ENCODE measurements around the gene WWC1. TPM values are rescaled to one million over a fixed set of nuclear protein-coding genes. Genes with fewer than 3 reads are reported as not detected.

The WWC1 gene
- total and polyA plus RNA-seq, 10 of the 15 experiments (the other 5 are each of a cell fraction or from before 2014, with no cell fraction given): 0.50 to 7.8 (median 2.5) TPM

DNA sequence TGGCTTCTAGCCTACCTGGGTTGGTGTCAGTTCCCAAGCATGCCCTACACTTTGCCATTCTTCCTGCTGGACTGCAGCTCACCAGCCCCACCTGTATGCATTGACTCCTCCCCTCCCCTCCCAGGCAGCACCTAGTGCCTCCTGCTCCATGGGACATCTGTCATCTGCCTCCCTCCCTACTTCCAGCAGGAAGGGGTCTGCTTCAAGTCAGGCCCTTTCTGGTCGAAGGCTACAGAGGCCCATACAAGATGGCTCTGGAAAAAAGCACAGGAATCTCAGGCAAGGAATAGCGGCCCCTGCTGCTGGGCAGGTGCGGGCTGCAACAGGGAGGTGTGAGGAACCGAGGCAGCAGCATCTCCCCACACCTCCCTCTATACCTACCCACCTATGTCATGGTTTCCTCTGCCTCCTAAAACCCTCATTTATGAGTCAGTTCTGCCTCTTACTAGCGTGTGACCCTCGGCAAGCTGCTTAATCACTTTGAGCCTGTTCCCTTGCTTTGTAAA, 19.7 kb downstream of the WWC1 start:
- in situ Hi-C loops (cut with MboI) (no loop called here), intact Hi-C loops (cut with micrococcal nuclease; ENCODE audit: unreplicated experiment) (no loop called here)
- Histone ChIP-seq H4K20me1 (ENCODE audit: control insufficient read depth, insufficient read depth) (no peaks in the 10 kb centered on the region), H3K9ac (ENCODE audit: control insufficient read depth, insufficient read depth, low read length) (no peak overlapping the region), H3K27ac (ENCODE audit: control insufficient read depth, insufficient read depth) (no peak overlapping the region), H3K9me3 (replicated peaks; ENCODE audit: control insufficient read depth, insufficient read depth, low read length) (no peaks in the 10 kb centered on the region), H3K4me1 (ENCODE audit: control insufficient read depth, insufficient read depth, low read length) (peaks cover 14% of the 10 kb centered on the region), H2AFZ (ENCODE audit: control insufficient read depth, low read depth, low read length) (no peak overlapping the region), H3K36me3 (ENCODE audit: control insufficient read depth in 2 of 2, insufficient read depth in 2 of 2, low read length in 1 of 2) (no peaks in the 10 kb centered on the region), H3K4me2 (ENCODE audit: control insufficient read depth, insufficient read depth) (no peak overlapping the region), H3K27me3 (replicated peaks in 1 of 2; ENCODE audit: control insufficient read depth in 2 of 2, insufficient read depth in 2 of 2, low read length in 1 of 2) (no peaks in the 10 kb centered on the region), H3K4me3 (no peak overlapping the region), H3K79me2 (ENCODE audit: control insufficient read depth, insufficient read depth, low read length) (no peaks in the 10 kb centered on the region)
- FAIRE-seq (no peak), ATAC-seq (no peak), DNase-seq (ENCODE audit: low read depth, low spot score) (no peak)
- POLR2A ChIA-PET: no interaction called here
- RAD21 ChIA-PET (ENCODE audit: unreplicated experiment): no interaction called here
- no TSS peak for BruUV-seq (replicated peaks)
- WGBS (ENCODE audit: insufficient coverage, insufficient replicate concordance, low lambda C conversion rate, missing lambda C conversion rate): 55% methylated on average over 6 of the region's 6 CpGs
- CTCF ChIA-PET: no interaction called here
- SMC1A ChIA-PET (ENCODE audit: uncharacterized antibody, unreplicated experiment): no interaction called here
- TF ChIP-seq HDAC6 (IDR thresholded peaks at IDR 0.05; ENCODE audit: unreplicated experiment) (no peak), SMAD5 (IDR thresholded peaks at IDR 0.05; ENCODE audit: low read depth) (no peak), NR2F1 (conservative IDR thresholded peaks at IDR 0.05) (no peak), EZH2 (IDR thresholded peaks at IDR 0.05; ENCODE audit: borderline replicate concordance, control insufficient read depth, low read depth, low read length) (no peak), RCOR1 (conservative IDR thresholded peaks at IDR 0.05; ENCODE audit: low read depth, low read length) (no peak), ZNF384 (IDR thresholded peaks at IDR 0.05; ENCODE audit: borderline replicate concordance, low read depth, low read length) (no peak), HCFC1 (IDR thresholded peaks at IDR 0.05; ENCODE audit: low read length) (no peak), CHD4 (IDR thresholded peaks at IDR 0.05) (no peak), POLR2A (IDR thresholded peaks at IDR 0.05; ENCODE audit: low read depth, low read length) (no peak), ZNF217 (IDR thresholded peaks at IDR 0.05) (no peak), LARP7 (IDR thresholded peaks at IDR 0.05) (no peak), MEF2A (IDR thresholded peaks at IDR 0.05; ENCODE audit: insufficient read depth, low read depth, low read length) (no peak), ZZZ3 (IDR thresholded peaks at IDR 0.05; ENCODE audit: control insufficient read depth, insufficient read length, low read depth) (no peak), EP300 (IDR thresholded peaks at IDR 0.05; ENCODE audit: borderline replicate concordance in 1 of 2, control insufficient read depth in 1 of 2, low read depth in 2 of 2, low read length in 2 of 2) (no peak)
- TF ChIP-seq, protein P1, sequence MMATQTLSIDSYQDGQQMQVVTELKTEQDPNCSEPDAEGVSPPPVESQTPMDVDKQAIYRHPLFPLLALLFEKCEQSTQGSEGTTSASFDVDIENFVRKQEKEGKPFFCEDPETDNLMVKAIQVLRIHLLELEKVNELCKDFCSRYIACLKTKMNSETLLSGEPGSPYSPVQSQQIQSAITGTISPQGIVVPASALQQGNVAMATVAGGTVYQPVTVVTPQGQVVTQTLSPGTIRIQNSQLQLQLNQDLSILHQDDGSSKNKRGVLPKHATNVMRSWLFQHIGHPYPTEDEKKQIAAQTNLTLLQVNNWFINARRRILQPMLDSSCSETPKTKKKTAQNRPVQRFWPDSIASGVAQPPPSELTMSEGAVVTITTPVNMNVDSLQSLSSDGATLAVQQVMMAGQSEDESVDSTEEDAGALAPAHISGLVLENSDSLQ (IDR thresholded peaks at IDR 0.05): no peak
- TF ChIP-seq, protein P2, sequence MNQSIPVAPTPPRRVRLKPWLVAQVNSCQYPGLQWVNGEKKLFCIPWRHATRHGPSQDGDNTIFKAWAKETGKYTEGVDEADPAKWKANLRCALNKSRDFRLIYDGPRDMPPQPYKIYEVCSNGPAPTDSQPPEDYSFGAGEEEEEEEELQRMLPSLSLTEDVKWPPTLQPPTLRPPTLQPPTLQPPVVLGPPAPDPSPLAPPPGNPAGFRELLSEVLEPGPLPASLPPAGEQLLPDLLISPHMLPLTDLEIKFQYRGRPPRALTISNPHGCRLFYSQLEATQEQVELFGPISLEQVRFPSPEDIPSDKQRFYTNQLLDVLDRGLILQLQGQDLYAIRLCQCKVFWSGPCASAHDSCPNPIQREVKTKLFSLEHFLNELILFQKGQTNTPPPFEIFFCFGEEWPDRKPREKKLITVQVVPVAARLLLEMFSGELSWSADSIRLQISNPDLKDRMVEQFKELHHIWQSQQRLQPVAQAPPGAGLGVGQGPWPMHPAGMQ (IDR thresholded peaks at IDR 0.05; ENCODE audit: borderline replicate concordance): no peak
- TF ChIP-seq, protein P3, sequence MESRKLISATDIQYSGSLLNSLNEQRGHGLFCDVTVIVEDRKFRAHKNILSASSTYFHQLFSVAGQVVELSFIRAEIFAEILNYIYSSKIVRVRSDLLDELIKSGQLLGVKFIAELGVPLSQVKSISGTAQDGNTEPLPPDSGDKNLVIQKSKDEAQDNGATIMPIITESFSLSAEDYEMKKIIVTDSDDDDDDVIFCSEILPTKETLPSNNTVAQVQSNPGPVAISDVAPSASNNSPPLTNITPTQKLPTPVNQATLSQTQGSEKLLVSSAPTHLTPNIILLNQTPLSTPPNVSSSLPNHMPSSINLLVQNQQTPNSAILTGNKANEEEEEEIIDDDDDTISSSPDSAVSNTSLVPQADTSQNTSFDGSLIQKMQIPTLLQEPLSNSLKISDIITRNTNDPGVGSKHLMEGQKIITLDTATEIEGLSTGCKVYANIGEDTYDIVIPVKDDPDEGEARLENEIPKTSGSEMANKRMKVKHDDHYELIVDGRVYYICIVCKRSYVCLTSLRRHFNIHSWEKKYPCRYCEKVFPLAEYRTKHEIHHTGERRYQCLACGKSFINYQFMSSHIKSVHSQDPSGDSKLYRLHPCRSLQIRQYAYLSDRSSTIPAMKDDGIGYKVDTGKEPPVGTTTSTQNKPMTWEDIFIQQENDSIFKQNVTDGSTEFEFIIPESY (IDR thresholded peaks at IDR 0.05): no peak
- TF ChIP-seq, protein P4, sequence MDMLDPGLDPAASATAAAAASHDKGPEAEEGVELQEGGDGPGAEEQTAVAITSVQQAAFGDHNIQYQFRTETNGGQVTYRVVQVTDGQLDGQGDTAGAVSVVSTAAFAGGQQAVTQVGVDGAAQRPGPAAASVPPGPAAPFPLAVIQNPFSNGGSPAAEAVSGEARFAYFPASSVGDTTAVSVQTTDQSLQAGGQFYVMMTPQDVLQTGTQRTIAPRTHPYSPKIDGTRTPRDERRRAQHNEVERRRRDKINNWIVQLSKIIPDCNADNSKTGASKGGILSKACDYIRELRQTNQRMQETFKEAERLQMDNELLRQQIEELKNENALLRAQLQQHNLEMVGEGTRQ (IDR thresholded peaks at IDR 0.05; ENCODE audit: borderline replicate concordance, low read depth, low read length): no peak
